GM21723 (cell line): ENCODE measurements around the gene TMEM208.

Source experiments
- ATAC-seq: cut with Tn5 transposase; IDR thresholded peaks from one replicate; pipeline ENCODE4 v1.9.1; 2021; ENCODE audit warnings: mild to moderate bottlenecking, moderate library complexity; ENCODE audit not compliant: unreplicated experiment

Gene TMEM208

DNA sequence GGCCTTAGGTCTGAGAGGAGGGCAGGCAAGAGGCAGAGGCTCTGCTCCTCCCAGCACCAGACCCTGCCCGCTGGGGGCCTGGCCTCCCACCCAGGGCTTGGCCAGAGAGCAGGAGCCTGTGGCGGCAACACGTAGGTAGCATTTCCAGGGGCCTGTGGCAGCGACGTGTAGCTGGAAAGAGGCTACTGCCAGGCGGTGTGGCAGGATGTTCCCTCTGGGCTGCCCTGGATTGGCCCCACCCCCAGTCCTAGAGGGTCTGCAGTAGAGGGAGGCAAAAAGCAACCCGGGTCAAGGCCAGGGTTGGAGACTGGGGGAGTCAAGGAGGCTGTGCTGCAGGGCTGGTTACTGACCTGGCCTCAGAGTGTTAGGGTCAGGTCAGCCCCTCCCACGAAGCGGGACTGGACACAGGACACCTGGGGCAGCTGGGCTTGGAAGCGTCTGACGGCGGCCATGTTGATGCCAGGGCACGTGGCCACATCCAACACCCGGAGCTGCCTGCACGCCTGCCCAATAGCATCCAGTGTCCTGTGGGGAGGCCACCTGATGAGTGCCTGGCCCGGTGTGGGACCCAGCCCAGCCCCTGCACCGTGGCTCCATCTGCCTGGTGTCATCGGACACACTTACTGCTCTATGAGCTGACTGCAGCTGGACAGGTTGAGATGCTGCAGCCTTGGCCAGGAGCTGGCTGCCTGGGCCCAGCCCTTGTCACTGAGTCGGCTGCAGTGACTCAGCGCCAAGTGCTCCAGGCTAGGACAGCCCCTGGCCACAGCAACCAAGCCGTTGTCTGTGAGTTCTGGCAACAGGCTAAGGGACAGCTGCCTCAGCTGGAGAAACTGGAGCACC, 19.5 kb upstream of the TMEM208 start:
- ATAC-seq: no peak

DNA sequence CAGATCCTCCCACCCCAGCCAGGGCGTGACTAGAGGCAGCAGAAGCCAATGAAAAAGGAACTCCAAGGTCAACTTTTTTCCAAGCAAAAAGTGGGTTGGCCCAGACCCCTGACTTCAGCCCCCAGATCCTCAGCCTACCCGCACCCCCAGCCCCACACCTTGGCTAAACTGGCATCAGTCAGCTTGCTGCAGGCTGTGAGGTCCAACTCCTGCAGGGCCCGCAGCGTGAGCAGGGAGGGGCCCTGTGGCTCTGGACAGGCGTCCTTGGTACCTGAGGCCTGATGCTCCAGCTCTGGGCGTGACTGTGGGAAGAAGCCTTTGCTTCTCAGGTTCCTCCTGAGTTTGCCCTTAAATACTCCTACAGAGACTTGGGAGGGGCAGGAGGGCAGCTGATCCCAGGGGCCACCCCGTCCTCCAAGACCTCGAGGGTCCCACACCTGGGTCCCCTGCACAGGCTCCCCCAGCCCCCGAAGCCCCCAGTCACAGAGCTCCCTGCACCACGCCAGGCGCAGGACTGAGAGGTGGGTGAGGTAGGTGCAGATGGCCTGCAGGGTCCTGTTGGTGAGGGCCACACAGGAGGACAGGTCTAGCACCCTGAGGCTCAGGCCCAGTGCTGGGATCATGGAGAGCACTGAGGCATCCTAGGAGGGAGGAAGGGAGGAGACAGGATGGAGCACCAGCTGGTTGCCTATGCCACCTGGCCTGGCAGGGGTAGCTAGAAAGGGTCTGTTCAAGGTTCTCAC, 18.6 kb upstream of the TMEM208 start:
- ATAC-seq: no peak

DNA sequence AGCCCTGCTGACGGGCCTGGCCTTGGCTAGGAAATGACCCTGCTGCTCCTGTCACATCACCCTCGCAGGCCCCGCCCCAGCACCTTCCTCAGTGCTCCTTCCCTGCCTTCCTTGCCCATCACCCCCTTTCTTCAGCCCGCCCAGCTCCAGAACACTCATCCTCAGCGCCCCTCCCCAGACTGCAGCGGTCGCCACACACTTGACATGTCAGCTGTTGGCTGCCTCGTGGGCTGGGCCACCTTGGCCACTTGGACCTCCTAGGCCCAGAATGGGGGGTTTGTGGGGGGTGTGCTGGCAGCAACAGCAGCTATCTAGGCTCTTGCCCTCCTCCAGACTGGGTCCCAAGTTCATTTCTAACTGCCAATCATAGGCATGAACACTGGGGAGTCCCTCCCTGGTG, 17.4 kb upstream of the TMEM208 start:
- no peak for ATAC-seq

DNA sequence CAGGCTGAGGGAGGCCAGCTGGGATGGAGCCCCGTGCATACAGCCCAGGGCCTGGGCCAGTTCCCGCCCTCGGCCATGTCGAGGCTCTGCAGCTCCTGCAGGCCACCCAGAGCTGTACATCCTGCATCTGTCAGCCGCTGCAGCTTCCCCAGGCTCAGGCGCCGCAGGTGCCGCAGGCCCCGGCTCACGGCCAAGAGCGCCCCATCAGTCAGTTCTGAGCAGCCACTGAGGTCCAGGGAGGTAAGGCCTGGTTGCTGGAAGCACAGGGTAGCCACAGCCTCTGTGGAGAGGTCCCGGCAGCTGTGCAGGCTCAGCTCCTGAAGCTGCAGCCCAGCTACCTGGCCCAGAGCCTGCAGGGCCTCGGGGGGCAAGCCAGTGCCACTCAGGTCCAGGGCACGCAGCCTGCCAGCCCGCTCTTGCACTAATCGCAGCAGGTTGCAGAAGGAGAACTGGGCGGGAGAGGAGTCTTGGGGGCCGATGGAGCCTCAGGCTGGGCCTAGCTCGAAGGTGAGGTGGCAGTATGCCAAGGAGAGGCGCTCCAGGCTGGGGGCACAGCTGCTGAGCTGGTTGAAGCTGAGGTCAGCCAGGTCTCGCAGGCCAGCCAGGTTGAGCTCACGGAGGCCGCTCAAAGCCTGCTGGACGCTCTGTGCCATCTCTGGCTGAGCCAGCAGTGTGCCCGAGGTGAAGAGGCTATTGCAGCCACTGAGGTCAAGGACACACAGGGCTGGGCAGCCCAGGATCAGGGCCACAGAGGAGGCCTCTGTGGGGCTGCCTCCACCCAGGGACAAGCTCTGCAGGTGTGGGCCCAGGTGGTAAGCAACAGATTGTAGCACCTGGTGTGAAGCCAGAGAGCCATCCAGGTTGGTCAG, 16.6 kb upstream of the TMEM208 start:
- no peak for ATAC-seq

DNA sequence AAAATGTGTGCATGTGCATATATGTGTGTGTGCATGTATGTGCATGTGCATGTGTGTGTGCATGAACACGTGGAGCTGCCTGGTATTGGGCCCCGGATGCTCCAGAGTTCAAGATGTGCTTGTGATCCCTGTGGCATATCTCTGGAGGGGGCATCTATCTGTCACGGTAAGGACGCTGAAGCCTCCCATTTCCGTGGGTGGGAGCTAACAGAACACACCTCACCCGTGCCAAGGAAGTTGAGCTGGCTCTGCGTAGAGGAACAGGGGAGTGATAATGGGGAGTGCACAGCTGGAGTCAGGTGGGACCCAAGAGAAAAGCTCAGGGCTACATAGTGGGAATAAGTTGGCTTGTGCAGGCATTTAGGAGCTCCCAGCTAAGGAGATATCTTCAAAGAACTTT, 15.3 kb upstream of the TMEM208 start:
- ATAC-seq: no peak

DNA sequence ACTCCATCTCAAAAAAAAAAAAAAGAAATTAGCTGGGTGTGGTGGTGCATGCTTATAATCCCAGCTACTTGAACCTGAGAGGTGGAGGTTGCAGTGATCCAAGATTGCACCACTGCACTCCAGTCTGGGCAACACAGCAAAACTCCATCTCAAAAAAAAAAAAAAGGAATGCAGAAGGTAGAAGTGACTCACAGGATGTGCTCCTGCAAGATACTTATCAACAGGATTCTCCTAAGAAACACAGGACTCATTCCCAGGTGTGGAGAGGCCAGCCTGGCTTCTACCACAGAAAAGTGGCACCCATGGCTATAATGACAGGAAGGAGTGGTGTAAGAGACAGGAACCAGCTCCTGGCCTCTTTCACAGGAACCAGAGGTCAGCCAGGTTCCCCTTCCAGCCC, 14.2 kb upstream of the TMEM208 start:
- ATAC-seq: no peak

DNA sequence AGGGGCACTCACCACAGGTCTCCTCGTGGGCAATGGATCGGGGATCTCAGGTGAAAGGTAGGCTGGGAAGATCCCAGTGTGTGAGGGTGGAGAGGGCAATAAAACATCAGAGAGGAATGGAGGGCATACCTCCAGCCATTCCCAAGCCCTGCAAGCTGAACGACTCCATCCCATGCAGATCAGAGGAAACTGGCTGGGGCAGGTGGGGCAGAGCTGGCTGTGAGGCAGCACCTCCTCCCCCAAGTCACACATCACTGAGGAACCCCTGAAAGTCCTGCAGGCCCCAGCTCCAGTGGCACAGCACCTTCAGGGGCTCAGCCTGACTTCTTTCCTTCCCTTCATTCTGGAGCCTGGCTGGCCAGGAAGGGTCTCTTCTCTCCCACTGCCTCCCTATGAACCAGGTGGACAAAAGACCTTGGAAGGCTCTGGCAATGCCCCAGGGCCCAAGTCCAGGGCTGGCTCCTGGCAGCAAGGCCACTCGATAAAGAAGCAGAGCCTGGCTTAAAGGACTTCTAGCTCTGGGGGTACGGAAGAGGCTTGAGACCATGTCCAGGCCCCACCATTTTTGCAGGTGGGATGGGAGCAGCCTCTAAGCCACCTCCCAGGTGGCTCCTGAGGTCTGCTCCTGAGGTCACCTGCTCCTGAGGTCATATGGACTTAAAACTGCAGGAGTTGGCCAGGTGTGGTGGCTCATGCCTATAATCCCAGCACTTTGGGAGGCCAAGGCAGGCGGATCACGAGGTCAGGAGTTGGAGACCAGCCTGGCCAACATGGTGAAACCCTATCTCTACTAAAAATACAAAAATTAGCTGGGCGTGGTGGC, 13.5 kb upstream of the TMEM208 start:
- no peak for ATAC-seq

DNA sequence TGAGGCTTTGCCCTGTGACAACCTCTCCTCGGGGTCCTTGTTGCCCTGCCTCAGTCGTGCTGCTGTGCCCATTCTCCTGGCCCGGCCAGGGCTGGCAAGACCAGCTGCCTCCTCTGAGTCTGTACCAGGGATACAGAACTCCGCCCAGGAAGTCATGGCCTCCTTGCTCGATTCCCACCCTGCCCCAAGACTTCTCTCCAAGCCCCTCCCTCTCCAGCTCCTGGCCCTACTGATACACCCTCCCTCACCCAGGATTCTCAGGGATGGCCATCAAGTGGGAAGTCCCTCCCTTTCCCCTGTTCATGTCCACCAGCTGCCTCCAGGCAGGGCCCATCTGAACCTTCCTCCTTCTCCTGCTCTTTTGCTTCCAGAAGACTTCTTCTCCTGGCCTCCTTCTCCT, 11.2 kb upstream of the TMEM208 start:
- ATAC-seq: no peak

DNA sequence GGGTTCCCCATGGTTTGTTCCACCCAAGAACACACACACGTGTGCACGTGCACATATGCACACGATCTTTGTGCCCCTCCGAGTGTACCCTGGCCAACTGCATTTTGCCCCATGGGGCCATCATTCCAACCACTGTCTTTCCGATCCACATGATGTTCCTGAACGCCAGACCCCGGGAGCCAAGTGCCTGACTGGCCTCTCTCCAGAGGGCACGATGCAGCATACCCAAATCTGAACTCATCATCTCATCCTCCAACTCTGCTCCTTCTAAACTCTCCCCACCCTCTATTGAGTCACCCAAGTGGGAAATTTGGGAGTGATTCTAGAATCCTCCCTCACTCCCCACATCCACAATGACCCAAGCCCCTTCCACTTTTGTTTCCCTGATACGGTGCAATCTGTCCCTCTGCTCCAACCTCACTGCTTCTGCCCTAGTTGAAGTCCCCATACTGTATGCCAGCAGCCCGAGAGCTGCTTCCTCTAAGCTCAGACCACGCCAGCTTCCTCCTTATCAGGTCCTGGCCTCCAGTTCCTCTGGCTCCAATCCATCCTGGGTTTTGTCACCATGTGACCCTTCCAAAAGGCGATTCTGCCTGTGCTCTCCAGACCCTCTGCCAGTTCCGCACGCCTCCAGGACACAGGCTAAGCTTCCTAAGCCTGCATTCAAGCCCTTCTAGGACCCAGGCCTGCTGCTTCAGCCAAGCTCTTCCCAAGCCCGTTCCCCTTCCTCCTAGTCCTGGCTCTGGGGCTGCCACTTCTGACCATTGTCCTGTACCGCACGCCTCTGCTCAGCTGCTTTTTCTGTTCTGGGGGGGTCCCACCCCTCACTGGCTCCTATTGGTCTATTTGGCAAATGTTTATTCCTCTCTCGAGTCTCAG, 10.1 kb upstream of the TMEM208 start:
- no peak for ATAC-seq

DNA sequence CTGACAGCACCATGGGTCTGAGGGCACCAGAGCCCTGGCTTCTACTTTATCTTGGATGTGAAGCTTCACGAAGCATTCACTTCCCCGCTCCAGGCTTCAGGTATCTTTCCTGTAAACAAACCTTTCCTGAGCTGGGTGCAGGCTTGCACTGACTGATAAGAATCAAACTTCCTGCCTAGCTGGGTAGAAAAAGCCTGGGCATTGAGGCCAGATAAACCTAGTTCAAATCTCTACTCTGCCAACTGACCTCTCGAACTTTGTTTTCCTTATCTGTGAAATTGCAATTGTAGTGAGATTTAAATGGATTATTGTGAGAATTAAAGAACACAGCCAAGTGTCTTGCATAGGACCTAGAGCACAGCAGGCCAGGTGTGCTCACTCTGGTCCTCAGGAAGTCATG, 2.9 kb upstream of the TMEM208 start:
- no peak for ATAC-seq

DNA sequence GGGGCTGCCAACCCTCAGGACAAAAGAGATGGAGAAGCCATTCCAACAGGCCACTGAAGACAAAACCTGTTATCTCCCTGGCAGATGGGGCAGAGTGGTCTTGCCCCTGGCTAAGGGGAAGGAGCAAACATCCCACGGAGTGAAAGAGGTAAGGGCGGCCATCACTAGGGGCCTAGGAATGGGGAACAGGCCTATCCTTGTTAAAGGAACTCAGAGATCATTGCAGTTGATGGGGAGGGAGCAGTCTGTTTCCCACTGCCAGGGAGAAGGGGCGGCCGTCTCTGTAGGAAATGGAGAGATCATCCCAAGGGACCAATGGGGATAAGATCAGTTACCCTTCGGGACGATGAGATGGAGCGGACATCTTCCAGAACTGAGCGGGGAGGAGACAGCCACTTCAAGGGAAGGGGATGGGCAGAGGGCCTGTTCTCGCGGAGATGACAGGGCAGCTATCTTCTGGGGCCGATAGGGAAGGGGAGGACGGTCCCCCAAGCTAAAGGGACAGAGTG, 581 bp upstream of the TMEM208 start:
- ATAC-seq: no peak

DNA sequence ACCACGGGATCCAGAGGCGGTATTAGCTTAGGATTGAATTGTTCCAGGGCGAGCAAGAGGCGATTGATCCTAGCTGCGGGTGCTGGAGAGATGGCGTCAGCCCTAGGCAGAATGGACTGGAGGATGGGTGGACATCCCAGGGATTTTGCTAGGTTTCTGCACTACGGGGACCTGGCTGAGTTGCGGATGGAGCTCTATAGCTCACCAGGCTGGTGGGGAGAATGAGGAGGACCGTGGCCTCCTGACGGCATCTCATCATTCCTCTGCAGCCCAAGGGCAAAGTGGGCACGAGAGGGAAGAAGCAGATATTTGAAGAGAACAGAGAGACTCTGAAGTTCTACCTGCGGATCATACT, 614 bp downstream of the TMEM208 start:
- no peak for ATAC-seq

DNA sequence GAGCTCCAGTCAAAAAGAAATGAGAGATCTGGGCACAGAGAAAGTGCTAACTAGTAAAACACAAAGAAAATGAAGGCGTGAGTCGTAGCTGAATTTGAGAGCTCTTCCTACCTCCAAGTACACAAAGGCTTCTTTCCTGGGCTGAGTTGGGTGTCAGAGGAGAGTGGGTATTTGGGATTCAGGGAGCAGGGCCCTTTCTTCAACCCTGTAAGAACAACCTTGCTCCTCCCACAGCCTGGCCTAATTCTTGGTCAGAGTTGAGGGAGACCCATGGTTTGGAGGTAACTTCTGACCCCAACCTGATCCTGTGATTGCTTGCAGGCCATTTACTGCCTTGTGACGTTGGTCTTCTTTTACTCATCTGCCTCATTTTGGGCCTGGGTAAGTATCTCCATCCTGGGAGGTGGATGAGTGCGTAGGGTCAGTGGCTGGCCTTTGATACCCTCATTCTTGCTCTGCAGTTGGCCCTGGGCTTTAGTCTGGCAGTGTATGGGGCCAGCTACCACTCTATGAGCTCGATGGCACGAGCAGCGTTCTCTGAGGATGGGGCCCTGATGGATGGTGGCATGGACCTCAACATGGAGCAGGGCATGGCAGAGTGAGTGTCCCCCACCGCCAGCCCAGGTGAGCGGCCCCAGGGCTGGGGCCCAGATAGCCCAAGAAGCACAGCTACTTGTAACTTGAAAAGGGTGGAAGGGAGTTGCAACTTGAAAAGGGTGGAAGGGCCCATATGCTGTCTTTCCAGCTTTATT, 1.3 kb downstream of the TMEM208 start:
- ATAC-seq: no peak

DNA sequence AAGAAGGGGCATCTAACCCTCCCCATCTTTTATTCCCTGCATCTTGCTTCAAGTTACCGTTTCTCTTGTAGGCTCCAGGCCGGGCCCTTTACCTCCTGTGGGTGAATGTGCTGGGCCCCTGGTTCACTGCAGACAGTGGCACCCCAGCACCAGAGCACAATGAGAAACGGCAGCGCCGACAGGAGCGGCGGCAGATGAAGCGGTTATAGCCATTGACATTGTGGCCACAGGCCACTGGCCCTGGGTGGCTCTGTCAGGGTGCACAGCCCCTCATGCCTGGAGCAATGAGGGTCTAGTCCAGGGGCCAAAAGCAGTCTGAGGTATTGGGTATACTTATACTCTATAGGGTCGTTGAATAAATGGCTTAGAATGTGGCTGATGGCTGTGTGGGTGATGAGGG, 2.0 kb downstream of the TMEM208 start:
- no peak for ATAC-seq

DNA sequence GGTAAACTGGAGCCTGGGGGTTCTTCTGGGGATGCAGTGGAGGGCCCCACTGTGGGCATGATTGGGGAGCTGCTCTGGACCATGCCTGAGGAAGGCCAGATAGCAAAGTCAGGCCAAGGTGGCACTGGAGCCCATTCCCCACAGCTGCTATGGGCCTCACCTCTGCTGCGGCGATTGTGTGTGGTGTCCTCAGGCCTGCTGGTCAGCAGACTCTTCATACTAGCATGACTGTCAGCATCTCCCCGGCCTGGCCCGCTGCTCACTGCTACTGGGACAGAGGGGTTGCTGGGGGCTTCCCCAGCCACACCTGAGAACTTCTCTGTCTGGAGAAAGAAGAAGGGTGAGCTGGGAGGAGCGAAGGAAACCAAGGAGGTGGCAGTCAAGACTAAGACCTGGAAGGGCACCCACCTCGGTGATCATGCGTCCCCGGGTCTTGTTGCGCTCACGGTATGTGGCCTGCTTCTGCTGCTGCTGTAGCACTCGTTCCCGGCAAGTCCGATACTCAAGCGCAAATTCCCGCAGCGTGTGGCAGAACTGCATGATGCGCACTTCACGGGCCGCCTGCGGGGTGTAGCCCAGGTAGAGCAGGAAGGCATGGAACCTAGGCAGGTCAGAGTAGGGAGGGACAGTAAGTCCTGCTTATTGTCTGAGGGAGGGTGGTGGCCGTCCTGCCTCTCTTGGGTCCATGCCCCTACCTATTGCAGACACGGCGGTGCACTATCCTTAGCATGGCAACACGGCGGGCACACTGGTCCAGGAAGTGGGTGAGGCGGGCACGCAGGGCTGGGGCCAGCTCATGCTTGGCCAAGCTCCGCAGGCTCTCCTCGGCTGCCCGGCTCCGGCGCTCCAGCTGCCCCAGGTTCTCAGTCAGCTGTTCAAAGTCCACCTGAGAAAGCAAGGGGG, 3.2 kb downstream of the TMEM208 start:
- no peak for ATAC-seq

DNA sequence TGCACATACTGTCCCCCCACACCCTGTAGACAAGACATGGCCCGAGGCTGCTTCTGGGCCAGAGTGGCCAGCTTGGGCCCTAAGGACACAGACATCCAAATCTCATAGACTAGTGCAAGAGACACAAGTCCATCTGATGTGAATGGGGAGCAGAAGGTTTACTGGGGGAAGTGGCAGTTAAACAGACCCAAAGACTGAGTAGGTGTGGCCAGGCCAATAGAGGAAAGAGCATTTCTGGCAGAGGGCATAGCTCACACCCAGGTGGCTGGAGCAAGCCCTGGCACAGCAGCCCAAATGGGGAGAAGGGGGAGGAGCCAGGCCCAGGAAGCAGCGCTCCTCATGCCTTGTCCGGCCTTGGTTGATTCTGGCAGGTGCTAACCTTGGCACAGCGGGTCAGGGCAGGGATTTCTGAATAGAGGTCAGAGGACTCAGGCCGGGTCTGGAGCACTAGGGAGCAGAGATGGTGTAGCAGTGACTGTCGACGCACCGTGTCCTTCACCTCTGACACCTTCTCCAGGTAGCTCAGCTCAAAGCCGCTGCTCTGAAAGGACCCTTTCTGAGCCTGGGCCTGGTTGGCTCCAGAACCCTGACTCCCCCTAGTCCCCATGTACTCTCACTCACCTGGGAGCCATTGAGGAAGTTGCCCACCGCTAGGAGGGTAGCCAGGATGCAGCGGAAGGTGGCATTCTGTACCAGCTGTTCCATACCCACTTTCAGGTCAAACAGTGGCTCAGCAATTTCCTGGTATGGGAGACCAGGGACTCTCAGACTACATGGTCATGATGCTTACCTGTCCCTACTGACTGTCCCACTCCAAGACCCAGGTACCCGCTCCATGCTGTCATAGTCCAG, 4.1 kb downstream of the TMEM208 start:
- ATAC-seq: no peak

DNA sequence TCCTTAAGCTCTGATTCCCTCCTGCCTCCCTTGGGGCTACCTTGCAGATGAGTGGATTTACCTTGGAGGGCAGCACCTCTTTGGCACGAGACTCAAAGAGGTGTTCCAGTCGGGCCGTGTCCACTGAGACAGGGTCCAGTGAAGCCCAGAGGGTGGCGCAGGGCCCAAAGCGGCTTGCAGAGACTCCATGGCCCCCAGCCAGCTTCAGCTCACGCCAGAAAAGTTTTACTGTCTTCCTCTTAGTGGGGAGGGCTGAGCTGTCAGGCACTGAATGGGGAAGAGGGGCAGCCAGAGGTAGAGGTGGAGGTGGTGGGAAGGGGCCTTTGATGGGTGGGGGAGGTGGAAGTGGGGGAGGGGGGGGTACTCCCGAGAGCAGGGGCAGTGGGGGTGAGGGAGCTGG, 6.7 kb downstream of the TMEM208 start:
- ATAC-seq: no peak
